AG09319 (cell line): Measurements from ENCODE around the gene TMEM255B.
"Not testable (repeated sequence)": the region's sequence is repeated elsewhere in the genome, so short reads cannot be mapped to it uniquely, and the experiment has no call there.

ENCODE experiments used
- DNase-seq: peaks from one replicate; pipeline ENCODE4 v3.0.0-alpha.2; 2010; ENCODE audit warnings: low read depth; ENCODE audit errors: extremely low read depth
- TF ChIP-seq, protein P1 (sequence below): IDR thresholded peaks from 2 replicates; pipeline ENCODE4 v1.5.1; 2011; ENCODE audit warnings: low read depth, mild to moderate bottlenecking, inconsistent platforms, low read length, moderate library complexity

The TMEM255B gene

DNA sequence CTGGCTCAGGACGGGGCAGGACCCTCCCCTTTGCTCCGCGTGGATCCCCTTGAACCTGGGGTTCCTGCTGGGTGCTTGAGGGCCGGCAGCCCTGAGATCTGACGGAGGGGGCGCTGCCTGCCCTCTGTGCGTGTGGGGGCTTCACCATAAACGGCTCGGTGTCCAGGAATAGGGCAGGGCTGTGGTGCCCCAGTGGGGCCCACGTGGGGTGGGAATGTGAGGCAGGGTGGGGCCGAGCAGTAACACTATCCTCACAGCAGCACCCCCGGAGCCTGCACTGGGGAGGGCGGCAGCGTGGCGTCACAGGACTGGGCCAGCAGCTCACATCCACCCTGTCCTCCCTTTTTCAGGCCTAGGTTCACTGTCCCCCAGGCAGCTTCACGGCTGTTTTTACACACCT lies 66.8 kb downstream of the TMEM255B start:
- DNase-seq: no peak
- TF ChIP-seq, protein P1, sequence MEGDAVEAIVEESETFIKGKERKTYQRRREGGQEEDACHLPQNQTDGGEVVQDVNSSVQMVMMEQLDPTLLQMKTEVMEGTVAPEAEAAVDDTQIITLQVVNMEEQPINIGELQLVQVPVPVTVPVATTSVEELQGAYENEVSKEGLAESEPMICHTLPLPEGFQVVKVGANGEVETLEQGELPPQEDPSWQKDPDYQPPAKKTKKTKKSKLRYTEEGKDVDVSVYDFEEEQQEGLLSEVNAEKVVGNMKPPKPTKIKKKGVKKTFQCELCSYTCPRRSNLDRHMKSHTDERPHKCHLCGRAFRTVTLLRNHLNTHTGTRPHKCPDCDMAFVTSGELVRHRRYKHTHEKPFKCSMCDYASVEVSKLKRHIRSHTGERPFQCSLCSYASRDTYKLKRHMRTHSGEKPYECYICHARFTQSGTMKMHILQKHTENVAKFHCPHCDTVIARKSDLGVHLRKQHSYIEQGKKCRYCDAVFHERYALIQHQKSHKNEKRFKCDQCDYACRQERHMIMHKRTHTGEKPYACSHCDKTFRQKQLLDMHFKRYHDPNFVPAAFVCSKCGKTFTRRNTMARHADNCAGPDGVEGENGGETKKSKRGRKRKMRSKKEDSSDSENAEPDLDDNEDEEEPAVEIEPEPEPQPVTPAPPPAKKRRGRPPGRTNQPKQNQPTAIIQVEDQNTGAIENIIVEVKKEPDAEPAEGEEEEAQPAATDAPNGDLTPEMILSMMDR: no peak

DNA sequence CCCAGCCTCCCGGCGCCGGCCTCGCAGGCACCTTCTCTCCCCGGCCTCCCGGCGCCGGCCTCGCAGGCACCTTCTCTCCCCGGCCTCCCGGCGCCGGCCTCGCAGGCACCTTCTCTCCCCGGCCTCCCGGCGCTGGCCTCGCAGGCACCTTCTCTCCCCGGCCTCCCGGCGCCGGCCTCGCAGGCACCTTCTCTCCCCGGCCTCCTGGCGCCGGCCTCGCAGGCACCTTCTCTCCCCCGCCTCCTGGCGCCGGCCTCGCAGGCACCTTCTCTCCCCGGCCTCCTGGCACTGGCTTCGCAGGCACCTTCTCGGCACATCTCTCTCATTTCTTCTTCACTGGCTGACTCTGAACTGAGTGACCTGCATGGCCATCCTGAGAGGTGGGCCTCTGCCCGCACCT lies 67.4 kb downstream of the TMEM255B start:
- not testable (repeated sequence) for DNase-seq

DNA sequence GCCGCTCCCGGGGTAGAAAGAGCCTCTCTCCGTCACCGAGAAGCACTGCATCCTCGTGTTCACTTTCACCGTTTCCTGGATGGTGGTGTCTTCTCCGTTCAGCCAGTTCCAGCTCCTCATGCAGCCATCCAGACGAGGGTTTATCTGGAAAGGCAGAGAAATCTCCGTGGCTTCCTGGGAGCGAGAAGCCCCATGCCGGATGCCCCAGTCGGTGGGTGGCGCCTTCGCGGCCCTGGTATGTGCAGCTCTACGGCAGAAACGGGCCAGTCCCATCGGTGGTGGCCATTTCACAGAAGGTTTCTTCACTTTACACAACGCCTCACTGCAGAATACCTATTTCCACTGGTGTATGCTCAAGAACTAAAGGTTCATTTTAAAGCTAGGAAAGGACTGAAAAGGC lies 68.0 kb downstream of the TMEM255B start:
- DNase-seq: no peak
- TF ChIP-seq, protein P1: no peak

DNA sequence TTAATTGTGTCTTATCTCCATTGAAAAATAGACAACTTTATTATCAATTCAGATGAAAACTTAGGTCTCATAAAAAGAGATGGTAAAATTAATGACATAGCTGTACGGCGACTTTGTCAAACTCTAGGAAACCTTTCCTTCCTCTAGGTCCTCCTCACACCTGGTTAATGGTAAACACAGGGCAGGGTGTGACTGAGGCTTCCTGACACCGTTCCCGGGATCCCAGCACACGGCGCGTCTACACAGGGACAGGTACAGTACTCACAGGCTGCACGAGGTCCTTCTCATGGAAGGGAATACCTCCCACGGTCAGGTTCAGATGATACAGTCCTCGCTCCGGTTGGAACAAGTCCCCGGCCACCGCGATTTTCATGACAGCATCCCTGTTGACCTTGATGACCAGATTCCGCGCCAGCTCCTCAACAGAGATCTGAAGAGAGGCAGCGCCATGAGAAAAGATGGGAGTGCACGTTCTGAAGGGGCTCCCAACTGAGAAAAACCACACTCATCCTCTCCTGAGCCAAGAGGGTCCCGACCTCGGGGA lies 69.3 kb downstream of the TMEM255B start:
- TF ChIP-seq, protein P1: no peak
- no peak for DNase-seq

DNA sequence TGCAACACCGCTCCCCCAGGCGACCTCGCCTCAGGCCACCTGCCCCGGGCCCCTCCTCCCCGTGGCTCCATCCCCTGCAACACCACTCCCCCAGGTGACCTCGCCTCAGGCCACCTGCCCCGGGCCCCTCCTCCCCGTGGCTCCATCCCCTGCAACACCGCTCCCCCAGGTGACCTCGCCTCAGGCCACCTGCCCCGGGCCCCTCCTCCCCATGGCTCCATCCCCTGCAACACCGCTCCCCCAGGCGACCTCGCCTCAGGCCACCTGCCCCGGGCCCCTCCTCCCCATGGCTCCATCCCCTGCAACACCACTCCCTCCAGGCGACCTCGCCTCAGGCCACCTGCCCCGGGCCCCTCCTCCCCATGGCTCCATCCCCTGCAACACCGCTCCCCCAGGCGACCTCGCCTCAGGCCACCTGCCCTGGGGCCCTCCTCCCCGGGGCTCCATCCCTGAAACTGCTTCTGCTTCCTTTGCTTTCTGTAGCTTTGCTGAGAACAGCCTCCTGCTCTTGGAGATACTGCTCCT lies 71.5 kb downstream of the TMEM255B start:
- DNase-seq: not testable (repeated sequence)

DNA sequence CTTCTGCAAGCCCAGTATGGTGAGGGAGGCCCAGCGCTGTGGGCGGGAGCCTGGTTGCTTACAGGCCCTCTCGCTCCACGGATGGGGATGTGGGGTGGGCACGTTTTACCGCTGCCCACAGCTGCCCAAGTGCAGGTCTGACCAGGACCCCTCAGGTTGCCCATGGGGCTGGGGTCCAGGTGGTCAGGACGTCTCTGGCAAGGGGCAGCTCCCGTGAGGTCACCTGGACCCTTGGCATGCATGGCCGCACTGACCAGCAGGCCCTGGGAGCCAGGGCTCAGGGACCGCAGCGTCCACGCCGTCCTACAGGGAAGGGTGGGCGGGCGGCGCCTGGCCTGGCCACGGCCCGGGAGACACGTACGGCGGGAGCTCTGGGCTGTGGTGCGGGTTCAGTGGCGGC lies 72.0 kb downstream of the TMEM255B start:
- TF ChIP-seq, protein P1: no peak
- DNase-seq: no peak

DNA sequence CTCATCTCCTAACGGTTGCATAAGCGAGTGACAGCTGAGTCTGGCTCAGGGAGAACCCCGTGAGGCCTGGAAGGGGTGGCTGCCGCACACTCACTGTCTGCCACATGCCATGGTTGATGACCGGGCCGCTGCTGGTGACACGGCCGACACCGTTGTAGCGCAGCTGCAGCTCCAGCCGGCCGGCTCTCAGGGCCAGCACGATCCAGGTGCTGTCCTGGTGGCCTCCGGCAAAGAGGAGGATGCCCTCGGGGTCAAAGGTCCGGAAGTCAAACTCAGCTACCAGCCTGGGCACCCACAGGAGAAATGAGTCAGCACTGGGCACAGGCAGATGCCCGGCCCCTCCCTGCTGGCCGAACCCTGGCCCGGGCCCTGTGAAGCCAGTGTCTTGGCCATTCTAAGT lies 73.2 kb downstream of the TMEM255B start:
- DNase-seq: no peak
- TF ChIP-seq, protein P1: no peak

DNA sequence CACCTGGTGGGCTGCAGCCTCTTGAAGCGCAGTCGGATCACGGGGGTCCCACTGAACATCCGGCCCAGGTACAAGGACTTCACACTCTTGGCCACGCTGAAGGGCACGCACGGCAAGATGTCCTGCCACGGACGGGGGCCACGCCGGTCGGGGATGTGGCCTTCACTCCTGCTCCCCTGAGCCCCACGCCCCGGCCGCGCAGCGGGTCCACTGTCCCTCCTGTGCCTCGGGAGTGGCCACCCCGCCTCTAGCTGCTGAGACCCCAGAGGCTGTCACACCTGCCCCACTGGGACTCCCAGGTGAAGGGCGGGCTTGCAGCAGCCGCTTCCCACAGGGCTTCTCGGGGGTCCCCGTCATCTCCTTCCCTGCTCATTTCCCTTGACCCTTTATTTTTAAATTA lies 73.6 kb downstream of the TMEM255B start:
- TF ChIP-seq, protein P1: no peak
- DNase-seq: no peak
